Activated gamma-delta T cell treated with anti-CD3 and anti-CD28 coated beads, Interleukin-2, amount 50 U/mL, for 16 hours (primary cell): ENCODE data around the gene DEAF1.

Source experiments
- DNase-seq: peaks from one replicate; pipeline ENCODE4 v3.0.0-alpha.2; 2020; ENCODE audit warnings: low read depth

The DEAF1 gene

GRCh38 chr11:609341-609811 lies 85.6 kb downstream of the DEAF1 start:
- no peak for DNase-seq

DNA sequence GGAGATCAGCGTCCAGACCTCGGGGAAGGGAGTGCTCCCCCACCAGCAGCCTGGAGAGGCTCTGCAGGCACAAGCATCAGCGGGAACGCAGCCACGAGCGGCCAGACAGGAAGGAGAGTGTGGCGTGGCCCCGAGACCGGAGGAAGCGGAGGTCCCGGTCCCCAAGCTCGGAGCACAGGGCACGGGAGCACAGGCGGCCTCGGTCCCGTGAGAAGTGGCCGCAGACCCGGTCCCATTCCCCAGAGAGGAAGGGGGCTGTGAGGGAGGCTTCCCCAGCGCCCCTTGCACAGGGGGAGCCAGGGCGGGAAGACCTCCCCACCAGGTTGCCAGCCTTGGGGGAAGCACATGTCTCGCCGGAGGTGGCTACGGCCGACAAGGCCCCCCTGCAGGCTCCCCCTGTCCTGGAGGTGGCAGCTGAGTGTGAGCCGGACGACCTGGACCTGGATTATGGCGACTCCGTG lies 86.2 kb downstream of the DEAF1 start:
- no peak for DNase-seq

DNA sequence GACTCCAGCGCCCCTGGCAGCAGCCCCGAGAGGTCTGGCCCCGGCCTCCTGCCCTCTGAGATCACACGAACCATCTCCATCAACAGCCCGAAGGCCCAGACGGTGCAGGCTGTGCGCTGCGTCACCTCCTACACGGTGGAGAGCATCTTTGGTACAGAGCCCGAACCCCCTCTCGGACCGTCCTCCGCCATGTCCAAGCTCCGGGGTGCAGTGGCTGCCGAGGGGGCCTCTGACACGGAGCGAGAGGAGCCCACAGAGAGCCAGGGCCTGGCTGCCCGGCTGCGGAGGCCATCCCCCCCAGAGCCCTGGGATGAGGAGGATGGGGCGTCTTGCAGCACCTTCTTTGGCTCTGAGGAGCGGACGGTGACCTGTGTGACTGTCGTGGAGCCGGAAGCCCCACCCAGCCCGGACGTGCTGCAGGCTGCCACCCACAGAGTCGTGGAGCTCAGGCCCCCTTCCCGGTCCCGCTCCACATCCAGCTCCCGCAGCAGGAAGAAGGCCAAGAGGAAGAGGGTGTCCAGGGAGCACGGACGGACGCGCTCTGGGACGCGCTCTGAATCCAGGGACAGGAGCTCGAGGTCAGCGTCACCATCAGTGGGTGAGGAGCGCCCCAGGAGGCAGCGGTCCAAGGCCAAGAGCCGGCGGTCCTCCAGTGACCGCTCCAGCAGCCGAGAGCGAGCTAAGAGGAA lies 86.9 kb downstream of the DEAF1 start:
- no peak for DNase-seq

DNA sequence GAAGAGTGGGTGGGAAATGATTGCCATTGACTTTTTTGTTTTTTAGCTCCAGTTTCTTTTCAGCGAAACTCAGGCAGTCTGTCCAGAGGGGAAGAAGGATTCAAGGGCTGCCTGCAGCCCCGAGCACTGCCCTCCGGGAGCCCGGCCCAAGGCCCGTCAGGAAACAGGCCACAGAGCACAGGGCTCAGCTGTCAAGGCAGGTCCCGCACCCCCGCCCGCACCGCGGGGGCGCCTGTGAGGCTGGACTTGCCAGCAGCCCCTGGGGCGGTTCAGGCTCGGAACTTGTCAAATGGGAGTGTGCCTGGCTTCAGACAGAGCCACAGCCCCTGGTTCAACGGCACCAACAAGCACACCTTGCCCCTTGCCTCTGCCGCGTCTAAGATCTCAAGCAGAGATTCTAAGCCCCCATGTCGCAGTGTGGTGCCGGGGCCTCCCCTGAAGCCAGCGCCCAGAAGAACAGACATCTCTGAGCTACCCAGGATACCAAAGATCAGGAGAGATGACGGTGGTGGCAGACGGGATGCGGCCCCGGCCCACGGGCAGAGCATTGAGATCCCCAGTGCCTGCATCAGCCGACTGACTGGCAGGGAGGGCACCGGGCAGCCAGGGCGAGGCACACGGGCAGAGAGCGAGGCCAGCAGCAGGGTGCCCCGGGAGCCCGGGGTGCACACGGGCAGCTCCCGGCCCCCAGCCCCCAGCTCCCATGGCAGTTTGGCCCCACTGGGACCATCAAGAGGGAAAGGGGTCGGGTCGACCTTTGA lies 87.8 kb downstream of the DEAF1 start:
- no peak for DNase-seq

GRCh38 chr11:606245-606644 lies 88.8 kb downstream of the DEAF1 start:
- DNase-seq: no peak

DNA sequence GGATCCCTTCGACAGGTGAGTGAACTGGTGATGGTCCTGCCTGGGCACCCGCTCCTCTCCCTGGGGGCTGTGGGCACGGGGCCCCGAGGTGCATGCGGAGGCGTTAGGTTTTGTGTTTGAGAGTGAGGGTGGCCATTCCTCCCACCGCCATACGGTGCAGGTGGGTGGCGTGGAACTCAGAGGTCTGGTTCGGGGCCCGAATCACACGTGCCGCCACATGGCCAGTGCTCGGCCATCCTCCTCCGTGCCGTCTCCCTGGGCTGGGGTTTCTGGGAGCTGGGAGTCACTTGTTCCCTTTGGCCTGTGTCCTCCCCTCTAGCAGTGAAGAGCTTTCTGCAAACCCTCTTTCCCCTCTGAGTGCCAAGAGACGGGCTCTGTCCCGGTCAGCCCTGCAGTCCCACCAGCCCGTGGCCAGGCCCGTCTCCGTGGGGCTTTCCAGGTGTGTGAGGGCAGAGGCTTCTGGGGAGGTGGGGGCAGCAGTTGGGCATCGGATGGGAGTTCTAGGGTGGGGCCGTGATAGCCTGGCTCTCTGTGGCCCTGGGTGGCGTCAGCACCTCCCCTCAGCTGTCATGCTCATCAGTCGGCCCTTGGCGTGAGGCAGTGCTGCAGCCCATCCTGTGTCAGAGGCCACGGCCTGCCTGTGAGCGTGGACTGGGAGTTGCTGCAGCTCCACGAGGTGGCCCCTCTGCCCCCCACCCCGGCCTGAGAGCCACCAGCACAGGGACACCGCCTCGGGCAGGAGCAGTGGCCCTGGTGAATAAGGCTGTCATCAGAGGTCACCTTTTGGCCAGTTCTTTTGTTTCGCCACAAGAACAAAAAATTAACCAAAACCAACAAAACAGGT lies 89.5 kb downstream of the DEAF1 start:
- DNase-seq: no peak

DNA sequence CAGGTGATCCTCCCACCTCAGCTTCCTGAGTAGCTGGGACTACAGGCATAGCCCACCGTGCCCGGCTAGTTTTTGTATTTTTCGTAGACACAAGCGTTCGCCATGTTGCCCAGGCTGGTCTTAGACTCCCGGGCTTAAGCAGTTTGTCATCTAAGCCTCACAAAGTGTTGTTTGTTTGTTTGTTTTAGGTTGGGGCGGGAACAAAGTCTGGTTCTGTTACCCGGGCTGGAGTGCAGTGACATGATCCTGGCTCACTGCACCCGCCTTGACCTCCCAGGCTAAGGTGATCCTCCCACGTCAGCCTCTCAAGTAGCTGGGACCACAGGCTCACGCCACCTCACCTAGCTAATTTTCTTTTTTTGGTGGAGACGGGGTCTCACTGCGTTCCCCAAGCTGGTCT lies 91.9 kb downstream of the DEAF1 start:
- no peak for DNase-seq

DNA sequence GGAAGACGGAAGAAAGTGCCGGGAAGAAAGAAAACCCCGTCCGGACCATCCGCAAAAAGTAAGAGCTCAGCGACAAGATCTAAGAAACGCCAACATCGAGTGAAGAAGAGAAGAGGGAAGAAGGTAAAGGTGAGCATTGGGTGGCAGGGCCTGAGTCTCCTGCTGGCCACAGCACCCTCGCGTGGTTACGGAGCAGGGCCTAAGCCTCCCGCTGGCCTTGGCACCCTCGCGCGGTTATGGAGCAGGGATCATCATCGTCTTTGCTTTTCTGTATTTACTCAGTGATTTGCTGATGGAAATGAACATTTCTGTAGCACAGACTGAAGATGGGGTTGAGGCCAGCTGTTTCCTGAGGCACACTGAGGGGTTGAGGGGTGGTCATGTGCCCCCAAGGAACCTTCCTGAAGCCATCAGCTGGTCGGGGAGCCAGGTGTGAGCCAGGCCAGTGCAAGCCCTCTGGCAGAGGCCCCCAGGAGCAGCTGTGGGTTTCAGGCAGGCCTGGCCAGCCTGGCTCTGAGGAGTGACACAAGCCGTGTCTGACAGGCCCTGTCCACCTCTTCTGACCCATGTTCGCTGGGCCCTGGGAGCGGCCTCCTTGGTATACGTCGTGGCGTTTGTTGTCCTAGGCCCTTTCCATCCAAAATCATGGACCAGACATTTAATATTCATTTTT lies 93.3 kb downstream of the DEAF1 start:
- no peak for DNase-seq

GRCh38 chr11:598005-598680 lies 96.9 kb downstream of the DEAF1 start:
- no peak for DNase-seq

GRCh38 chr11:597166-597725 lies 97.8 kb downstream of the DEAF1 start:
- DNase-seq: no peak

DNA sequence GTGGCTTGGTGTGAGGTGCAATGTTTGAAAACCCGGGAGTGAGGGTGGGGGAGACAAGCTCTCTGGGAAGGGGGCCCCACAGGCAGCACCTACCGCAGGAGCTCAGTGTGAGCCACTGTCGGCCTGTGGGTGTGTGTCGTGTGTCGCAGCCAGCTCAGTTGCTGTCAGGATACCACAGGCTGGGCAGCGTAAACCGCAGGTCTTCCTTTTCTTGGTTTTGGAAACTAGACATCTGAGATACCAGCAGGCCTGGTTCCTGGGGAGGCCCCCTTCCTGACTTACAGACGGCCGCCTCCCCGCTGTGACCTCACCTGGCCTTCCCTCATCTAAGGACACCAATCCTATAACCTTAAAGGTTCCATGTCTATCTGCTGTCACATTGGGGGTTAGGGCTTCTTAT lies 98.6 kb downstream of the DEAF1 start:
- DNase-seq: no peak

DNA sequence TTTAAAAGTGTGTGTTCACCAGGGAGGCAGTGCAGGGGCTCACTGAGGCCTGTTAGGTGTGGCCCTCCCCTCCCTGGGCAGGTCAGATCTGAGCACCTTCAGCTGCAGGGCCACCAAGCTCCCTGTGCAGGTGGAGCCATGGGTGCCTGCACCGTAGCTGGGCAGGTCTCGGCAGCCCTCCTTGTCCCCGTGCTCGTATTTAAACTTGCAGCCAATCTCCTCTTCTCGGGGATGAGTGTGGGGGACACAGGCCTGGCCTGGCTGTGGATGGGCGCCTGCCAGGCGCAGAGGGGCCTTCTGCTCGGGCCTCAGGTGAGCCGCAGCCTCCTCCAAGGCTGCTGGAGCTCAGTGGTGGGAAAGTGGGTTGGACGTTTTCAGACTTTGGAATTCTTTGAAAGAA lies 99.6 kb downstream of the DEAF1 start:
- no peak for DNase-seq
